Endothelial cell of umbilical vein (primary cell): ENCODE data around the gene TARS1. TPM values are rescaled to one million over a fixed set of nuclear protein-coding genes. Genes with fewer than 3 reads are reported as not detected.

ENCODE experiments used
- BruUV-seq: library from RNA; stranded (reverse); fragments of 400-500 nt; replicated peaks from 2 replicates; lab custom pipeline; 2021; lab: Mats Ljungman, UMichigan
- CTCF ChIA-PET: fragments of 300-600, 350-600 bp; sonication (Branson Sonifier 250); formaldehyde crosslinking; loops from one replicate; lab custom pipeline; 2021; ENCODE audit warnings: antibody characterized with exemption, inconsistent platforms; lab: Charles Lee
- POLR2A ChIA-PET: fragments of 300-600, 350-600 bp; sonication (Branson Sonifier 250); formaldehyde crosslinking; loops from one replicate; lab custom pipeline; 2021; ENCODE audit warnings: antibody characterized with exemption, inconsistent platforms; lab: Charles Lee
- DNase-seq: peaks from one replicate; pipeline ENCODE4 v3.0.0-alpha.2; 2011; ENCODE audit warnings: low read depth, low spot score
- FAIRE-seq: peaks from 2 replicates; lab custom pipeline; 2011; peaks lifted over from hg19 to GRCh38; lab: Jason Lieb, UNC
- H2AFZ ChIP-seq: 2 replicates; pipeline ENCODE4 v1.6.0; 2012; ENCODE audit warnings: low read depth, low read length, control low read depth, inconsistent platforms
- H3K27ac ChIP-seq: 2 replicates; pipeline ENCODE4 v1.5.1; 2011; ENCODE audit warnings: low read depth, mild to moderate bottlenecking, control low read depth, low read length, moderate library complexity; ENCODE audit not compliant: insufficient read depth
- H3K27me3 ChIP-seq, 2 experiments: 2 replicates each; pipeline versions ENCODE4 v1.6.0 to v1.6.1; 2011; ENCODE audit warnings: low read length in 2 of 2, mixed read lengths in 1 of 2; ENCODE audit not compliant: control insufficient read depth in 2 of 2, insufficient read depth in 2 of 2
- H3K36me3 ChIP-seq, 2 experiments: 2 replicates in 1 of 2; 3 replicates in 1 of 2; pipeline ENCODE4 v1.5.1; 2011; ENCODE audit warnings: low read length in 2 of 2, mild to moderate bottlenecking in 1 of 2, moderate library complexity in 1 of 2; ENCODE audit not compliant: control insufficient read depth in 2 of 2, insufficient read depth in 2 of 2; ENCODE audit errors: extremely low read depth in 1 of 2
- H3K4me1 ChIP-seq: 3 replicates; pipeline ENCODE4 v1.5.1; 2011; ENCODE audit warnings: mild to moderate bottlenecking, low read length; ENCODE audit not compliant: control insufficient read depth, insufficient read depth; ENCODE audit errors: extremely low read depth
- H3K4me2 ChIP-seq: 2 replicates; pipeline ENCODE4 v1.6.1; 2011; ENCODE audit warnings: low read length, control low read depth, mixed read lengths; ENCODE audit not compliant: insufficient read depth
- H3K4me3 ChIP-seq, 3 experiments: fragments of 200-600 bp in 1 of 3; sonication (generic), shearing (Covaris generic) in 1 of 3; replicated peaks in 1 of 3; 2 replicates each; pipeline ENCODE4 v1.5.1; 2011 to 2016; ENCODE audit warnings: control low read depth in 3 of 3, low read length in 3 of 3, mild to moderate bottlenecking in 2 of 3, inconsistent platforms in 1 of 3, low read depth in 1 of 3, moderate library complexity in 1 of 3; ENCODE audit not compliant: insufficient read depth in 1 of 3
- H3K79me2 ChIP-seq: 2 replicates; pipeline ENCODE4 v1.6.0; 2012; ENCODE audit warnings: low read length, inconsistent platforms; ENCODE audit not compliant: control insufficient read depth, insufficient read depth
- H3K9ac ChIP-seq: replicated peaks from 2 replicates; pipeline ENCODE3; 2011; ENCODE audit warnings: low read length, control low read depth; ENCODE audit not compliant: insufficient read depth; ENCODE audit errors: extremely low read depth
- H3K9me1 ChIP-seq: replicated peaks from 3 replicates; pipeline ENCODE4 v1.6.0; 2011; ENCODE audit warnings: mild to moderate bottlenecking, low read length; ENCODE audit not compliant: control insufficient read depth, insufficient read depth; ENCODE audit errors: extremely low read depth
- H3K9me3 ChIP-seq: replicated peaks from 2 replicates; pipeline ENCODE4 v1.5.1; 2012; ENCODE audit warnings: low read length, inconsistent platforms; ENCODE audit not compliant: control insufficient read depth, insufficient read depth
- H4K20me1 ChIP-seq: replicated peaks from 2 replicates; pipeline ENCODE3; 2011; ENCODE audit warnings: mild to moderate bottlenecking, low read length; ENCODE audit not compliant: control insufficient read depth, insufficient read depth; ENCODE audit errors: extremely low read depth
- FOS ChIP-seq: IDR thresholded peaks from 2 replicates; pipeline ENCODE4 v1.6.1; 2011; ENCODE audit warnings: mild to moderate bottlenecking, low read length, moderate library complexity, borderline replicate concordance; ENCODE audit not compliant: insufficient read depth
- GATA2 ChIP-seq: IDR thresholded peaks from 2 replicates; pipeline ENCODE4 v1.7.0; 2011; ENCODE audit warnings: low read depth, mild to moderate bottlenecking, moderate library complexity, mixed read lengths, low read length; ENCODE audit not compliant: insufficient read length, insufficient read depth
- POLR2AphosphoS5 ChIP-seq: IDR thresholded peaks from 2 replicates; pipeline ENCODE4 v1.6.1; 2012; ENCODE audit warnings: low read depth, mild to moderate bottlenecking, control low read depth, low read length, moderate library complexity; ENCODE audit not compliant: insufficient read depth
- dilution Hi-C: fragments of 300-500 bp; cut with MboI; formaldehyde crosslinking; loops from one replicate; pipeline ENCODE4 v1.15.0; 2019; ENCODE audit warnings: low sequenced_read_pairs; ENCODE audit not compliant: extremely low pct_ligation_motif_present
- intact Hi-C: fragments of 100-400 bp; cut with micrococcal nuclease; formaldehyde crosslinking; loops from one replicate; pipeline ENCODE4 v1.10.0; 2022
- polyA plus RNA-seq, 4 experiments: library from polyadenylated mRNA; depleted of rRNA in 3 of 4; stranded (reverse) in 3 of 4; unstranded in 1 of 4; fragments of >200 nt; gene quantifications; 2 replicates each; pipeline versions ENCODE4 v1.2.1 to v1.2.3, GENCODE V29; 2011 to 2012; ENCODE audit warnings: missing spikeins in 1 of 4
- total RNA-seq: library from RNA; stranded (reverse); gene quantifications from 2 replicates; pipeline ENCODE4 v1.2.3, GENCODE V29; 2021
- TF ChIP-seq, protein P1 (sequence below): IDR thresholded peaks from 2 replicates; pipeline ENCODE4 v1.6.1; 2011; ENCODE audit not compliant: insufficient read depth, insufficient read length
- TF ChIP-seq, protein P2 (sequence below), 2 donors: IDR thresholded peaks; 1 replicate in 1 of 2; 2 replicates in 1 of 2; pipeline ENCODE4 v1.5.1; 2011; ENCODE audit warnings: low read length in 2 of 2, mild to moderate bottlenecking in 2 of 2, moderate library complexity in 2 of 2, control low read depth in 1 of 2, inconsistent platforms in 1 of 2, low read depth in 1 of 2; ENCODE audit not compliant: insufficient read depth in 1 of 2; ENCODE audit errors: extremely low read depth in 1 of 2

Gene TARS1
- total and polyA plus RNA-seq, 2 donors (not counting 3 experiments of a cell fraction or from before 2014, with no cell fraction given) = 39.1 to 175 TPM

GRCh38 chr5:33410221-33410620 is 30.5 kb upstream of the TARS1 start:
- CTCF ChIA-PET = no interaction called here
- intact Hi-C loops = no loop called here
- POLR2A ChIA-PET = no interaction called here
- Histone ChIP-seq H3K27me3 (no peaks in the 10 kb centered on the region), H3K27ac (no peak overlapping the region), H3K4me1 (no peaks in the 10 kb centered on the region), H3K36me3 (no peaks in the 10 kb centered on the region), H2AFZ (no peak overlapping the region), H3K4me3 (no peak overlapping the region), H3K9me3 (no peaks in the 10 kb centered on the region), H4K20me1 (no peaks in the 10 kb centered on the region), H3K4me2 (no peak overlapping the region), H3K9ac (no peak overlapping the region), H3K79me2 (no peaks in the 10 kb centered on the region), H3K9me1 (no peaks in the 10 kb centered on the region)
- TF ChIP-seq, protein P1, sequence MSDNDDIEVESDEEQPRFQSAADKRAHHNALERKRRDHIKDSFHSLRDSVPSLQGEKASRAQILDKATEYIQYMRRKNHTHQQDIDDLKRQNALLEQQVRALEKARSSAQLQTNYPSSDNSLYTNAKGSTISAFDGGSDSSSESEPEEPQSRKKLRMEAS = no peak
- TF ChIP-seq FOS (no peak), GATA2 (no peak)
- TF ChIP-seq, protein P2, sequence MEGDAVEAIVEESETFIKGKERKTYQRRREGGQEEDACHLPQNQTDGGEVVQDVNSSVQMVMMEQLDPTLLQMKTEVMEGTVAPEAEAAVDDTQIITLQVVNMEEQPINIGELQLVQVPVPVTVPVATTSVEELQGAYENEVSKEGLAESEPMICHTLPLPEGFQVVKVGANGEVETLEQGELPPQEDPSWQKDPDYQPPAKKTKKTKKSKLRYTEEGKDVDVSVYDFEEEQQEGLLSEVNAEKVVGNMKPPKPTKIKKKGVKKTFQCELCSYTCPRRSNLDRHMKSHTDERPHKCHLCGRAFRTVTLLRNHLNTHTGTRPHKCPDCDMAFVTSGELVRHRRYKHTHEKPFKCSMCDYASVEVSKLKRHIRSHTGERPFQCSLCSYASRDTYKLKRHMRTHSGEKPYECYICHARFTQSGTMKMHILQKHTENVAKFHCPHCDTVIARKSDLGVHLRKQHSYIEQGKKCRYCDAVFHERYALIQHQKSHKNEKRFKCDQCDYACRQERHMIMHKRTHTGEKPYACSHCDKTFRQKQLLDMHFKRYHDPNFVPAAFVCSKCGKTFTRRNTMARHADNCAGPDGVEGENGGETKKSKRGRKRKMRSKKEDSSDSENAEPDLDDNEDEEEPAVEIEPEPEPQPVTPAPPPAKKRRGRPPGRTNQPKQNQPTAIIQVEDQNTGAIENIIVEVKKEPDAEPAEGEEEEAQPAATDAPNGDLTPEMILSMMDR (IDR thresholded peaks at IDR 0.05; ENCODE audit: extremely low read depth in 1 of 2, insufficient read depth in 1 of 2, low read depth in 1 of 2, low read length in 2 of 2) = no peak
- BruUV-seq = no TSS peak
- FAIRE-seq (no peak), DNase-seq (no peak)
- dilution Hi-C loops = no loop called here

DNA sequence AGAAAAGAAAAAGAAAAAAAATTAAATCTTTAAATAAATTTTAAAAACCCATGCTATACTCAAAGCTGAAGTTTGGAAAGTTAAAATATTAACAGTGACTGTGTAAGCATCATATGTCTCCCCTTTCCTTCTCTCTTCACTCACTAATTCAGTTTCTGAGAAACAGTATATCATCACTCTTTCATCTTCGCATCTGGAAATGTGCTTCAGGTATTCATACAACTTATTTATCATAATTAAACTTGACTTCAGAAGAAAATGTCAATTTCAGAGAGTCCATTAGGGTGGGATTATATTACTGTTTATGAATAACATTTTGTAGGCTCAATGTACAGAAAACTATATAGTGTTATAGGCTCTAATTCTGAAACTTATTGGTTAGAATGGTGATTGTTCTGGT is 29.3 kb upstream of the TARS1 start:
- no peaks in the 10 kb centered on the region for H3K9me1 ChIP-seq
- ChIA-PET CTCF (interaction anchor here (1.0 kb wide), 1 partner anchor 24 kb away, joined by 3 read pairs; no protein-coding TSS in a partner anchor), POLR2A (no interaction called here)
- DNase-seq (no peak), FAIRE-seq (no peak)
- no TSS peak for BruUV-seq
- H3K4me3 ChIP-seq = no peak overlapping the region
- no peak overlapping the region for H3K27ac ChIP-seq
- intact Hi-C loops (no loop called here), dilution Hi-C loops (no loop called here)
- H3K4me1 ChIP-seq = no peaks in the 10 kb centered on the region
- H3K36me3 ChIP-seq = no peaks in the 10 kb centered on the region
- no peaks in the 10 kb centered on the region for H4K20me1 ChIP-seq
- H3K27me3 ChIP-seq = peaks cover 0 to 2% of the 10 kb centered on the region in 2 experiments
- H3K9ac ChIP-seq = no peak overlapping the region
- H2AFZ ChIP-seq = no peak overlapping the region
- no peak for TF ChIP-seq POLR2AphosphoS5
- no peaks in the 10 kb centered on the region for H3K79me2 ChIP-seq
- no peak overlapping the region for H3K4me2 ChIP-seq
- H3K9me3 ChIP-seq = no peaks in the 10 kb centered on the region
